ENCODE measurements around the gene HSPA1A.

DNA sequence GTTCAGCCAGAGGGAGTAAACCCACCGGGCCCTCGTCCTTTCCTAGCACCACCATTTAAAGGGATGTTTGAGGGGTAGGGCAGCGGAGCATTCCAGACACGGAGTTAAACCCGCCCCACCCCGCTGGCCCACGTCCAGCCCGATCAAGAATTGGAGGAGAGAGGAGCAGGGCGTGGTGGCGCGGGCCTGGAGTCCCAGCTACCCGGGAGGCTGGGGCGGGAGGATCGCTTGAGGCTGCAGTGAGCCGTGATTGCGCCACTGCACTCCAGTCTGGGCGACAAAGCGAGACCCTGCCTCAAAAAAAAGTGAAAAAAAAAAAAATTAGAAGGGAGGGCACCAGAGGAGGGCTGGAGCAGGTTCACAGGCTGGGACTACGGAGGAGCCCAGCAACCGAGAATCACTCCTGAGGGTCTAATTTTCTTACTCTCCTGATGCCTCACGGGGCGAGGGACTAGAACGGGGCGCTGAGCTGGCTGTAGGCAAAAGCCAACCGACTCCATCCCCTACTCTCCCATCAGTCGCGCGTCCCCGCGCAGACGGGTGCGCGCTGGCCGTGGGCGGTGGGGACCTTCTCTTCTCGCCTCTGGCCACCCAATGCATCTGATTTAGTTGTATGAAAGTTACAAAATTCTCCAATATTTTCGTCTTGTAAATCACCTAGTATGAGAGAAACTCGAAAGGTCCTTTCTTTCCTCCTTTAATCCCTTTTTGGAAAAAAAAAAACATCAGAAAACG is 6.1 kb downstream of the HSPA1A start:
- TF ChIP-seq, protein P1, sequence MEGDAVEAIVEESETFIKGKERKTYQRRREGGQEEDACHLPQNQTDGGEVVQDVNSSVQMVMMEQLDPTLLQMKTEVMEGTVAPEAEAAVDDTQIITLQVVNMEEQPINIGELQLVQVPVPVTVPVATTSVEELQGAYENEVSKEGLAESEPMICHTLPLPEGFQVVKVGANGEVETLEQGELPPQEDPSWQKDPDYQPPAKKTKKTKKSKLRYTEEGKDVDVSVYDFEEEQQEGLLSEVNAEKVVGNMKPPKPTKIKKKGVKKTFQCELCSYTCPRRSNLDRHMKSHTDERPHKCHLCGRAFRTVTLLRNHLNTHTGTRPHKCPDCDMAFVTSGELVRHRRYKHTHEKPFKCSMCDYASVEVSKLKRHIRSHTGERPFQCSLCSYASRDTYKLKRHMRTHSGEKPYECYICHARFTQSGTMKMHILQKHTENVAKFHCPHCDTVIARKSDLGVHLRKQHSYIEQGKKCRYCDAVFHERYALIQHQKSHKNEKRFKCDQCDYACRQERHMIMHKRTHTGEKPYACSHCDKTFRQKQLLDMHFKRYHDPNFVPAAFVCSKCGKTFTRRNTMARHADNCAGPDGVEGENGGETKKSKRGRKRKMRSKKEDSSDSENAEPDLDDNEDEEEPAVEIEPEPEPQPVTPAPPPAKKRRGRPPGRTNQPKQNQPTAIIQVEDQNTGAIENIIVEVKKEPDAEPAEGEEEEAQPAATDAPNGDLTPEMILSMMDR (IDR thresholded peaks at IDR 0.05 in 4 of 5, conservative IDR thresholded peaks at IDR 0.05 in 1 of 5), result no peak
- TF ChIP-seq POLR2A (IDR thresholded peaks at IDR 0.05), result peak in 1 of 2 donors; percentile 61

Measured in gastrocnemius medialis (tissue), 4 donors.